Spleen (tissue), 7 donors: ENCODE measurements around the gene BANP.
A peak's percentile ranks its signal among the peaks of the same experiment; 100 is the strongest.
"Not testable (repeated sequence)": the region's sequence is repeated elsewhere in the genome, so short reads cannot be mapped to it uniquely, and the experiment has no call there.

Source experiments
- CTCF ChIP-seq, 11 experiments: fragments of 200-600 bp in 7 of 11; fragments of 450-650 bp in 4 of 11; sonication (generic) in 4 of 11; IDR thresholded peaks in 8 of 11; conservative IDR thresholded peaks in 3 of 11; 1 replicate in 7 of 11; 2 replicates in 4 of 11; pipeline versions ENCODE4 v1.4.0 to v1.8.0; 2016 to 2021; ENCODE audit warnings: antibody characterized with exemption in 11 of 11, inconsistent platforms in 4 of 11, mild to moderate bottlenecking in 1 of 11
- POLR2A ChIP-seq, 3 donors: fragments of 450-650 bp; IDR thresholded peaks; one replicate each; pipeline ENCODE4 v1.5.1; 2017; ENCODE audit warnings: antibody characterized with exemption in 3 of 3, mild to moderate bottlenecking in 1 of 3
- POLR2AphosphoS5 ChIP-seq, 3 donors: sonication (generic); formaldehyde crosslinking; IDR thresholded peaks; one replicate each; pipeline ENCODE4 v1.5.1; 2017; ENCODE audit warnings: antibody characterized with exemption in 3 of 3
- donor health status: DM: no; HTN: no; CAD: no; lungs with moderate emphysema.
- donor health status: DM: no; HTN: no; CAD: no.
- donor health status: DM: no; HTN: no; CAD: no.

- TF ChIP-seq CTCF (IDR thresholded peaks at IDR 0.05 in 8 of 11, conservative IDR thresholded peaks at IDR 0.05 in 3 of 11); POLR2A (IDR thresholded peaks at IDR 0.05): not testable (repeated sequence)
- peak in 1 of 3 donors; percentile 16 for TF ChIP-seq POLR2AphosphoS5 (IDR thresholded peaks at IDR 0.05)
Observed at GRCh38 chr16:88090377-88091175, 139.3 kb downstream of the BANP start.
